ENCODE data around the gene BAIAP2L1. TPM values are rescaled to one million over a fixed set of nuclear protein-coding genes. Genes with fewer than 3 reads are reported as not detected.

The BAIAP2L1 gene
- total and polyA plus RNA-seq, 2 experiments from 2014 or later: 24.1 to 38.3 TPM

- Histone ChIP-seq H3K27ac (ENCODE audit: low read depth) (no peak overlapping the region), H3K36me3 (ENCODE audit: insufficient read depth) (no peaks in the 10 kb centered on the region), H3K79me2 (replicated peaks; ENCODE audit: insufficient read depth) (peaks cover 13% of the 10 kb centered on the region), H3K27me3 (ENCODE audit: insufficient read depth) (no peaks in the 10 kb centered on the region), H3F3A (replicated peaks; ENCODE audit: low read depth) (no peaks in the 10 kb centered on the region), H3K9me2 (ENCODE audit: insufficient read depth) (no peaks in the 10 kb centered on the region), H3K4me2 (no peak overlapping the region), H3K4me3 (no peak overlapping the region), H4K20me1 (replicated peaks; ENCODE audit: insufficient read depth) (peaks cover 21% of the 10 kb centered on the region), H3K4me1 (ENCODE audit: insufficient read depth) (no peaks in the 10 kb centered on the region), H2AFZ (no peak overlapping the region)
- no peak for ATAC-seq
- Mint-ChIP-seq H3K27me3 (ENCODE audit: insufficient read depth, low read depth, poor library complexity) (peaks cover 7% of the 10 kb centered on the region), H3K4me3 (no peak overlapping the region), H3K4me1 (no peaks in the 10 kb centered on the region), H3K9me3 (peaks cover 2% of the 10 kb centered on the region; the same call in 2 of the 3 replicates), H3K27ac (no peak overlapping the region), H3K36me3 (ENCODE audit: low read depth) (peaks cover 34% of the 10 kb centered on the region)
- no peak for DNase-seq (ENCODE audit: low spot score)
- TF ChIP-seq ETS1 (IDR thresholded peaks at IDR 0.05): no peak
- no peak for TF ChIP-seq ZNF331 (CRISPR knock-in tag; IDR thresholded peaks at IDR 0.05; ENCODE audit: low read depth)
- TF ChIP-seq EZH2phosphoT487 (IDR thresholded peaks at IDR 0.05; ENCODE audit: unreplicated experiment): no peak
- TF ChIP-seq CREB1 (CRISPR knock-in tag; IDR thresholded peaks at IDR 0.05; ENCODE audit: low read depth): no peak
- TF ChIP-seq STAT1 (IDR thresholded peaks at IDR 0.05; ENCODE audit: unreplicated experiment): no peak
- no peak for TF ChIP-seq EZH2 (IDR thresholded peaks at IDR 0.05; ENCODE audit: low read depth, unreplicated experiment)
- no peak for TF ChIP-seq REST (IDR thresholded peaks at IDR 0.05; ENCODE audit: unreplicated experiment)
- no peak for TF ChIP-seq NANOG (IDR thresholded peaks at IDR 0.05; ENCODE audit: borderline replicate concordance)
- no peak for TF ChIP-seq POLR2AphosphoS5 (IDR thresholded peaks at IDR 0.05; ENCODE audit: low read depth)
- TF ChIP-seq ZNF462 (CRISPR knock-in tag; IDR thresholded peaks at IDR 0.05): no peak
Observed at GRCh38 chr7:98335411-98335977, 65.4 kb downstream of the BAIAP2L1 start.

Measured in GM23338 (cell line).